Fibroblast of skin of right biceps (primary cell): Measurements from ENCODE around the gene GPR39.
A peak's percentile ranks its signal among the peaks of the same experiment; 100 is the strongest.

Source experiments
- DNase-seq: peaks from one replicate; pipeline ENCODE4 v3.0.0-alpha.2; 2013

GPR39 gene

DNA sequence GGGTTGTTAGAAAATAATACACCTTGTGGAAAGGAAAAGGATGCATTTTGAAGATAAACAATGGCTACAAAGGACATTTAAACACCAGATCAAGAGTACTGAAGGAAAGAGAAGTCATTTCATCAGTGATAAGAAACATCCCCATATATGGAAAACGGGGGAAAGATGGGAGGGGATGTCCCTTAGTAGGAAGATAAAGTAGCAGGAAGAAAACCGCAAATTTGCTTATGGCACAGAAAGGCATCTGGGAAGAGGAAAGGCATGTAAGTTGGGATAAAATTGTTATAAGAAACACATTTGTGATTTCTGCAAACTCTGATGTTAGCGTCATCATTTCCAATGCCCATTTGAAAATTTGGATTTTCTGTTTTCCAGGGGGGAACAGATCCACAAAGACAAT, 263.9 kb downstream of the GPR39 start:
- DNase-seq = peak; percentile 65

DNA sequence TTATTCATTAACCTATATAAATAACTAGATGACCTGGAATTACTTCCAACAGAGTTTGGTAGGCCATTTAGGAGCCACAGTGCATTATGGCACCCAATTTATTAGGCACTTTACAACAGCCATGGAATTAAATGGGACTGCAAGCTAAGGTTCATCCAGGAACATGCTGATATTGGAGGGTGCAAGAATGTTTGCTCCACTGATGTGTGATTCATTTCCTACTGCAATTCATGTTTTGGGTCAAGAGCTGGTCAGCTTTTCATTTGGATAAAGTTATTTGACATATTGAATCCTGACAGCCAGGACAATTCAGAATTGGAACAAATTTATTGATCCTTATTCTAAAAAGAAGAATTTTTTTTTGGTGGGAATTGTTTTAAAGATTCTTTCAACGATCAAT, 265.2 kb downstream of the GPR39 start:
- no peak for DNase-seq

- DNase-seq = no peak
These were observed 274.2 kb downstream of the GPR39 start for GRCh38 chr2:132690664-132691303.

- no peak for DNase-seq
These were observed 275.0 kb downstream of the GPR39 start for GRCh38 chr2:132691556-132691955.

GRCh38 chr2:132692816-132693215, 276.2 kb downstream of the GPR39 start:
- DNase-seq = peak; percentile 58
